Keratinocyte (primary cell): ENCODE results near the gene EHMT1.

Experiments
- EZH2 ChIP-seq: IDR thresholded peaks from one replicate; pipeline ENCODE4 v1.6.1; 2012; ENCODE audit warnings: inconsistent platforms, mild to moderate bottlenecking, low read length, moderate library complexity
- TF ChIP-seq, protein P1 (sequence below), 3 experiments: IDR thresholded peaks in 1 of 3; conservative IDR thresholded peaks in 1 of 3; optimal IDR thresholded peaks in 1 of 3; 2 replicates in 2 of 3; 3 replicates in 1 of 3; pipeline versions ENCODE3 to v1.5.1; 2011; ENCODE audit warnings: low read length in 3 of 3, mild to moderate bottlenecking in 3 of 3, moderate library complexity in 2 of 3, control low read depth in 1 of 3, inconsistent platforms in 1 of 3; ENCODE audit not compliant: insufficient read depth in 2 of 3; ENCODE audit errors: extremely low read depth in 1 of 3

DNA sequence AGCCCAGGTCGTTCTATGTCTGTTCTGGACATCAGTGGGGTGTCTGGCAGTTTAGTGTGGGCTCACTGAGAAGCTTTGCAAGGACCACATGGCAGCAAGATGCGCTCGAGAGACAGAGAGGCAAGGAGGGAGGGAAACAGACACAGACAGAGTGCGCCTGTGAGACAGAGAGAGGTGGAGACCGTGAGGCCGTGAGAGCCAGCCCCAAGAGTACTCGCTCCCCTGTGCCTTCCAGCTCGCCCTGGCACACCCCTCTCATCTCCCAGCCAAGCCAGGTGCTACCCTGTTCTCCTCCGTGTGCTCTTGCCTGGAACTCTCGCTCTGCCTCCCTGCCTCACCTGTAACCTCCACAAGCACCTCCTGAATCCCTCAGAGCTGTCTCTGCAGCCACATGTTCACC lies 106.8 kb downstream of the EHMT1 start:
- TF ChIP-seq, protein P1, sequence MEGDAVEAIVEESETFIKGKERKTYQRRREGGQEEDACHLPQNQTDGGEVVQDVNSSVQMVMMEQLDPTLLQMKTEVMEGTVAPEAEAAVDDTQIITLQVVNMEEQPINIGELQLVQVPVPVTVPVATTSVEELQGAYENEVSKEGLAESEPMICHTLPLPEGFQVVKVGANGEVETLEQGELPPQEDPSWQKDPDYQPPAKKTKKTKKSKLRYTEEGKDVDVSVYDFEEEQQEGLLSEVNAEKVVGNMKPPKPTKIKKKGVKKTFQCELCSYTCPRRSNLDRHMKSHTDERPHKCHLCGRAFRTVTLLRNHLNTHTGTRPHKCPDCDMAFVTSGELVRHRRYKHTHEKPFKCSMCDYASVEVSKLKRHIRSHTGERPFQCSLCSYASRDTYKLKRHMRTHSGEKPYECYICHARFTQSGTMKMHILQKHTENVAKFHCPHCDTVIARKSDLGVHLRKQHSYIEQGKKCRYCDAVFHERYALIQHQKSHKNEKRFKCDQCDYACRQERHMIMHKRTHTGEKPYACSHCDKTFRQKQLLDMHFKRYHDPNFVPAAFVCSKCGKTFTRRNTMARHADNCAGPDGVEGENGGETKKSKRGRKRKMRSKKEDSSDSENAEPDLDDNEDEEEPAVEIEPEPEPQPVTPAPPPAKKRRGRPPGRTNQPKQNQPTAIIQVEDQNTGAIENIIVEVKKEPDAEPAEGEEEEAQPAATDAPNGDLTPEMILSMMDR (optimal IDR thresholded peaks at IDR 0.05 in 1 of 3, IDR thresholded peaks at IDR 0.05 in 1 of 3, conservative IDR thresholded peaks at IDR 0.05 in 1 of 3; ENCODE audit: extremely low read depth in 1 of 3, insufficient read depth in 2 of 3, low read length in 3 of 3), result no peak
- no peak for TF ChIP-seq EZH2
